Subcutaneous abdominal adipose tissue (tissue), 5 donors: ENCODE results near the gene TMEM143.
A peak's percentile ranks its signal among the peaks of the same experiment; 100 is the strongest.
"Not testable (repeated sequence)": the region's sequence is repeated elsewhere in the genome, so short reads cannot be mapped to it uniquely, and the experiment has no call there.

Experiments
- H3K27ac ChIP-seq: one replicate; pipeline ENCODE4 v1.7.0; 2013; ENCODE audit warnings: low read depth, mild to moderate bottlenecking, inconsistent platforms, low read length, moderate library complexity
- H3K27me3 ChIP-seq, 5 donors: one replicate each; pipeline ENCODE4 v1.7.0; 2013; ENCODE audit warnings: low read length in 5 of 5, inconsistent platforms in 1 of 5; ENCODE audit not compliant: control insufficient read depth in 5 of 5, insufficient read depth in 4 of 5
- H3K36me3 ChIP-seq, 5 donors: one replicate each; pipeline ENCODE4 v1.7.0; 2013; ENCODE audit warnings: low read length in 5 of 5; ENCODE audit not compliant: control insufficient read depth in 5 of 5, insufficient read depth in 5 of 5
- H3K4me1 ChIP-seq, 5 donors: one replicate each; pipeline ENCODE4 v1.7.0; 2013; ENCODE audit warnings: low read length in 5 of 5, mild to moderate bottlenecking in 3 of 5, moderate library complexity in 1 of 5; ENCODE audit not compliant: control insufficient read depth in 5 of 5, insufficient read depth in 5 of 5
- H3K4me3 ChIP-seq, 5 donors: one replicate each; pipeline ENCODE4 v1.7.0; 2013; ENCODE audit warnings: low read length in 5 of 5, low read depth in 1 of 5
- H3K9ac ChIP-seq, 5 donors: one replicate each; pipeline ENCODE4 v1.7.0; 2013; ENCODE audit warnings: low read length in 5 of 5, mild to moderate bottlenecking in 4 of 5, moderate library complexity in 3 of 5
- H3K9me3 ChIP-seq, 5 donors: one replicate each; pipeline ENCODE4 v1.7.0; 2013; ENCODE audit warnings: low read length in 5 of 5; ENCODE audit not compliant: control insufficient read depth in 5 of 5
- donor health status: healthy.
- donor health status: healthy.
- donor health status: healthy.
- donor health status: healthy.
- donor health status: healthy.

Gene TMEM143

GRCh38 chr19:48373567-48373966 is 9.8 kb upstream of the TMEM143 start:
- H3K4me1 ChIP-seq = no peaks in the 10 kb centered on the region
- no peaks in the 10 kb centered on the region for H3K9me3 ChIP-seq
- H3K36me3 ChIP-seq = no peaks in the 10 kb centered on the region
- no peak overlapping the region for H3K27ac ChIP-seq
- H3K4me3 ChIP-seq = no peak overlapping the region
- peaks cover 0 to 5% (median 0%) of the 10 kb centered on the region in 5 donors for H3K27me3 ChIP-seq
- H3K9ac ChIP-seq = no peak overlapping the region

GRCh38 chr19:48372904-48373303 is 9.2 kb upstream of the TMEM143 start:
- Histone ChIP-seq H3K4me1 (no peaks in the 10 kb centered on the region), H3K4me3 (no peak overlapping the region), H3K9ac (no peak overlapping the region), H3K27ac (no peak overlapping the region), H3K36me3 (no peaks in the 10 kb centered on the region), H3K9me3 (no peaks in the 10 kb centered on the region), H3K27me3 (peaks cover 0 to 5% (median 0%) of the 10 kb centered on the region in 5 donors)

DNA sequence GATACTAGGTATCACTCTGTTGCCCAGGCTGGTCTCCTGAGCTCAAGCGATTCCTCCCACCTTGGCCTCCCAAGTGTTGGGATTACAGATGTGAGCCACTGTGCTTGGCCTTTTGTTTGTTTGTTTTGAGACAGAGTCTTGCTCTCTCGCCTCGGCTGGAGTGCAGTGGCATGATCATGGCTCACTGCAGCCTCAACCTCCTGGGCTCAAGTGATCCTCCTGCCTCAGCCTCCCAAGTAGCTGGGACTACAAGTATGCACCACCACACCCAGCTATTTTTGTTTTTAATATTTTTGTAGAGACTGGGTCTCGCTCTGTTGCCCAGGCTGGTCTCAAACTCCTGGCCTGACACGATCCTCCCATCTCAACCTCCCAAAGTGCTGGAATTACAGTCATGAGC is 8.0 kb upstream of the TMEM143 start:
- H3K9ac ChIP-seq = not testable (repeated sequence)

GRCh38 chr19:48371367-48371766 is 7.6 kb upstream of the TMEM143 start:
- Histone ChIP-seq H3K4me3 (no peak overlapping the region), H3K4me1 (no peaks in the 10 kb centered on the region), H3K9me3 (no peaks in the 10 kb centered on the region), H3K9ac (no peak overlapping the region), H3K27me3 (peaks cover 0 to 5% (median 0%) of the 10 kb centered on the region in 5 donors), H3K36me3 (no peaks in the 10 kb centered on the region), H3K27ac (no peak overlapping the region)

More for the DNA sequence above, 8.0 kb upstream of the TMEM143 start:
- not testable (repeated sequence) for H3K9me3 ChIP-seq, H3K4me3 ChIP-seq, H3K27me3 ChIP-seq, H3K27ac ChIP-seq, H3K4me1 ChIP-seq, H3K36me3 ChIP-seq

DNA sequence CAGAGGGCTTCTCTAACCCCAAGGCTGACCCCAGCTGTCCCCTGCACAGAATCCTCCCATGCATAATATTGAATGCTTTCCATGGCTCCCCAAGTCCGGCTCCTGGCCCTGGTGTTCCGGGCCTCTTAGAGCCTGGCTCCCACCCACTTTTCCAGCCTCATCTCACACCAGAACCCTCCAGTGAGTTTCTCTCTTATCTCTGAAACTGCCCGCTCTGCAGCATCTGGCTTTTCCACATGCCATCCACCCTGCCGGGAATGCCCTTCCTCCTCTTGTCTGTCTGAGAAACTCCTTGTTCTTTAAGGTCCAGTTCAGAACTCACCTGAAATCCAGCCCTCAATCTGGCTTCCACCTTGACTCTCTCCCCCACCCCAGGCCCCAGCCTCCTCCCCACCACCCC is 7.2 kb upstream of the TMEM143 start:
- no peaks in the 10 kb centered on the region for H3K9me3 ChIP-seq
- no peak overlapping the region for H3K9ac ChIP-seq
- peaks cover 0 to 5% (median 0%) of the 10 kb centered on the region in 5 donors for H3K27me3 ChIP-seq
- no peak overlapping the region for H3K27ac ChIP-seq
- no peaks in the 10 kb centered on the region for H3K36me3 ChIP-seq
- H3K4me1 ChIP-seq = no peaks in the 10 kb centered on the region
- no peak overlapping the region for H3K4me3 ChIP-seq

- peaks cover under 1 to 7% (median 6%) of the 10 kb centered on the region in 5 donors for H3K4me1 ChIP-seq
Measured at GRCh38 chr19:48368936-48369335, 5.2 kb upstream of the TMEM143 start.

DNA sequence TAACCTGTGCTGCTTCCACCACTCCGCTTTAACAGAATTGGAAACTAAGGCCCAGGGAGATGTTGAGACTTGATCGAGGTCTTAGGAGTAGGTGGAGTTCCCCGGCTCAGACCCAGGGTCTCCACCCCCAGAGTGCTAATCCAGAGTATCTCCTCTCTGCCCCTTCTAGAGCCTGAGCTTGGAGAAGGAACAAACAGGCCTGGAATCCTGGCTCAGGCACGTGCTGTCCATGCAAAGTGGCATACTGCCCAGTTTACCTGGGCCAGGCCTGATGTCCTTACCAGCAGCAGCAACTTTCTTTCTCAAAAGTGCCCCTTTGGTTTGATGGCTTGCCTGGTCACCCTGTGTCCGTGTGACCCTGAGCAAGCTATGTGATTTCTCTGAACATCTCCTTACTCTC is 4.1 kb upstream of the TMEM143 start:
- Histone ChIP-seq H3K4me3 (no peak overlapping the region), H3K27me3 (no peaks in the 10 kb centered on the region), H3K36me3 (no peaks in the 10 kb centered on the region), H3K9ac (no peak overlapping the region), H3K27ac (no peak overlapping the region), H3K4me1 (peaks cover 3 to 15% (median 12%) of the 10 kb centered on the region in 5 donors), H3K9me3 (no peaks in the 10 kb centered on the region)

More at GRCh38 chr19:48368936-48369335, 5.2 kb upstream of the TMEM143 start:
- Histone ChIP-seq H3K9me3 (no peaks in the 10 kb centered on the region), H3K4me3 (no peak overlapping the region), H3K27me3 (peaks cover 0 to 5% (median 0%) of the 10 kb centered on the region in 5 donors), H3K36me3 (no peaks in the 10 kb centered on the region), H3K9ac (no peak overlapping the region), H3K27ac (no peak overlapping the region)

GRCh38 chr19:48365602-48366001 is 1.9 kb upstream of the TMEM143 start:
- no peak overlapping the region for H3K27ac ChIP-seq
- H3K36me3 ChIP-seq = peaks cover 0 to 3% (median 0%) of the 10 kb centered on the region in 5 donors
- H3K9me3 ChIP-seq = no peaks in the 10 kb centered on the region
- no peaks in the 10 kb centered on the region for H3K27me3 ChIP-seq
- peaks cover 3 to 15% (median 12%) of the 10 kb centered on the region in 5 donors for H3K4me1 ChIP-seq
- H3K4me3 ChIP-seq = no peak overlapping the region
- no peak overlapping the region for H3K9ac ChIP-seq

DNA sequence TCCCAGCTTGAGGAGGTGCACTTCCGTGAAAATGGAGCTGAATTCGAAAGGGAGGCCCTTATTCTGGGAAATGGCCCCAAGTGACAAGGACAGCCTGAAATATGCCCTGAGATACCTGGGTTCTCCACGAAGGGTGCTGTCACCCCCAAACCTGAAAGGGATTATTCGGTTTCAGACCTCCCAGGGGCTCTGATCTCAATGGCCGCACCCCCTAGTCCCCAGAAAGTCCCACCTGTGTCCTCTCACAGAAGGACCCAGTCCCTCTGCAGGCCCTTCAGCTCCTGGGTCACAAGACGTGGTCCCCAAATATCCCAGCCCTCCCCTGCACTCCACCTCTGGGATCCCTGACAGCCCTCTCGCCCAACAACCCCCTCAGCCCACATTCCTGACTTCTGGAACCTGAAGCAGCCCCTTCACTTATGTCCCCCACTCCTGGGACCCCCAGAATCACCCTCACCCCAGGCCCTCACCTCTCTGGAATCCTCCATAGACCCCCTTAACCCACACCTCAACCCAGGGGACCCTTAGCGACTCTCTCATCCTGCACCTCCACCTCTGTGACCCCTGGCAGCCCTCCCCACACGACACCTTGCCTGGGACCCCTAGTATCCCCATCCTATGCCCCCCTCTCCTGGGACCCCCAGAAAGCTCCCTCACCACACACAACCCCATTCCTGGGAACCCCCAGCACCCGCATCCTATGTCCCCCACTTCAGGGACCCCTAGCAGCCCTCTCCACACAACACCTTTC is 1.0 kb upstream of the TMEM143 start:
- Histone ChIP-seq H3K9ac (peak overlapping the region in 2 of 5 donors; percentile 0 to 22), H3K27ac (no peak overlapping the region)

GRCh38 chr19:48363500-48363809 is 285 bp downstream of the TMEM143 start:
- Histone ChIP-seq H3K36me3 (peaks cover 0 to 9% (median 3%) of the 10 kb centered on the region in 5 donors), H3K4me1 (peaks cover 3 to 15% (median 12%) of the 10 kb centered on the region in 5 donors), H3K4me3 (peak overlapping the region; percentile 83 to 95 (median 93)), H3K9me3 (no peaks in the 10 kb centered on the region), H3K27me3 (no peaks in the 10 kb centered on the region), H3K9ac (peak overlapping the region; percentile 68 to 94 (median 89)), H3K27ac (peak overlapping the region; percentile 89)

More for the DNA sequence above, 1.0 kb upstream of the TMEM143 start:
- peaks cover 0 to 7% (median 3%) of the 10 kb centered on the region in 5 donors for H3K36me3 ChIP-seq
- peaks cover 3 to 15% (median 12%) of the 10 kb centered on the region in 5 donors for H3K4me1 ChIP-seq
- no peaks in the 10 kb centered on the region for H3K27me3 ChIP-seq
- peak overlapping the region; percentile 31 to 93 (median 55) for H3K4me3 ChIP-seq
- H3K9me3 ChIP-seq = no peaks in the 10 kb centered on the region
